ENCODE results near the gene CYP17A1. TPM values are rescaled to one million over a fixed set of nuclear protein-coding genes. Genes with fewer than 3 reads are reported as not detected.

Gene CYP17A1
- total RNA-seq: not detected

GRCh38 chr10:102837230-102837721, at the start of gene CYP17A1:
Gene CYP17A1 (minus strand): TSS chr10:102837413. CDS start chr10:102837361, 52 bp downstream.
- POLR2A ChIA-PET: no interaction called here
- H3K4me3 Mint-ChIP-seq: no peak within 1 kb of the TSS
- H3K27me3 Mint-ChIP-seq: peaks cover 3% of the 10 kb centered on the region
- intact Hi-C loops (cut with micrococcal nuclease): no loop called here
- no peak for DNase-seq
- CTCF ChIA-PET: interaction anchor here (1.1 to 9.1 kb wide), 5 partner anchors 65 to 497 kb away, joined by 5 to 59 read pairs (median 13); no protein-coding TSS in a partner anchor
- no peaks in the 10 kb centered on the region for H3K36me3 Mint-ChIP-seq
- H3K9me3 Mint-ChIP-seq: peaks cover 12% of the 10 kb centered on the region
- H3K4me1 Mint-ChIP-seq (ENCODE audit: low read depth): peaks cover 3% of the 10 kb centered on the region
- no peak within 1 kb of the TSS for H3K27ac Mint-ChIP-seq

DNA sequence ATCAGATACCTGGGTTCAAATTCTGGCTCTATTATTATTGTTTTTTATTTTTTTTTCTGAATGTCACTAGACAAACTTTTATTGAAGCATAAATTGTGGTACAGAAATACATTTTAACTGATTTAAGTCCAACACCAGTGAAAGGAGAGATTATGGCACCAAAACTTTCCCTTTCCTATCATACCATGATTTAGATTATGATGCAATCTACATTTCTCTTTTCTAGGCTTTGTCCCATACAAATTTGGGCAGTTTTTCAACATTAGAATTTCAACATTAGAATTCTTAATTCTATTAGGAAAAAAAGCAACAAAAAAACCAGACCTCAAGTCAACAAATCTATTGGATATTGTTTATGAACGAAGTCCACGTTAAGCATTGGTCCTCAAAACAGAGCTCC, 43.0 kb upstream of the CYP17A1 start:
- no peaks in the 10 kb centered on the region for H3K4me1 Mint-ChIP-seq (ENCODE audit: low read depth)
- CTCF ChIA-PET: no interaction called here
- H3K4me3 Mint-ChIP-seq: no peak overlapping the region
- POLR2A ChIA-PET: no interaction called here
- DNase-seq: no peak
- no peaks in the 10 kb centered on the region for H3K27me3 Mint-ChIP-seq
- H3K36me3 Mint-ChIP-seq: no peaks in the 10 kb centered on the region
- H3K9me3 Mint-ChIP-seq: no peaks in the 10 kb centered on the region
- intact Hi-C loops (cut with micrococcal nuclease): no loop called here
- H3K27ac Mint-ChIP-seq: no peak overlapping the region

DNA sequence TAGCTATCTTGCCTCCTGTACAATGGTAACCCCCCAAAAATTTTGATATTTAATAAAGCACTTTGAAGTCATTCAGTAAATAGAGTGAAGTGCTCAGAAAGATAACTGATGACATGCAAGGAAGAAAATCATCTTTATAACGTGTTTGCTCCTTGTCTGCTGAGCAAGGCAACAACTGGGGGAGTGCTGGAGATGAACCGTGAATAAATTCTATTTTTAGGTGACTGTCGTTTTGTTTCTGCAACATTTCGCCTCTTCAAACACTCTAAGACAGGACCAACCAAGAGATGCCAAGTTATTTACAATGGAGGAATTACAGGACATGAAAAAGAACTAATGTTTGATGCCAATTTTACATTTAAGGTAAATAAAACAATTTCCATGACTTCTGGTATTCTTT, 41.4 kb upstream of the CYP17A1 start:
- Mint-ChIP-seq H3K36me3 (no peaks in the 10 kb centered on the region), H3K9me3 (no peaks in the 10 kb centered on the region), H3K4me3 (no peak overlapping the region), H3K27me3 (no peaks in the 10 kb centered on the region), H3K27ac (no peak overlapping the region), H3K4me1 (ENCODE audit: low read depth) (no peaks in the 10 kb centered on the region)
- CTCF ChIA-PET: interaction anchor here (0.6 kb wide), 1 partner anchor 24 kb away, joined by 3 read pairs; no protein-coding TSS in a partner anchor
- intact Hi-C loops (cut with micrococcal nuclease): no loop called here
- POLR2A ChIA-PET: no interaction called here
- no peak for DNase-seq

DNA sequence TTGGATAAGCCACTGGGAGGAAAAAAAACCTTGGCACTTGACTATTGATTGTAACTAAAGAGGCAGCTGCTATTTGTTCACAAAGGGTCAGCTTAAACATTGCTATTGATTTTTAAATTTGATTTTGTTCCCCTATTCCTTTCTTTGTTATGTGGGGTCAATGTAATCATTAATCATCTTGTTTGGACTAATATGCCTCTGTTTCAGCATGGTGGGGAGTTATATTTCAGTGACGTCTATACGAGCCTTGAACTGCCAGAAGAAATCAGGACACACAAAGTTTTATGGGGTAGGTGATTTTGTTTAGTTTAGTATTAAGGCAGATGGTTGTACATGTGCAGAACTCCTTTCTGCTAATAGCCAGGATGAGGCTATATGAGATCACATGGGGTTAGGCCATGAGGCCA, 39.5 kb upstream of the CYP17A1 start:
- Mint-ChIP-seq H3K9me3 (no peaks in the 10 kb centered on the region), H3K4me1 (ENCODE audit: low read depth) (no peaks in the 10 kb centered on the region), H3K36me3 (no peaks in the 10 kb centered on the region), H3K4me3 (no peak overlapping the region), H3K27me3 (no peaks in the 10 kb centered on the region), H3K27ac (no peak overlapping the region)
- POLR2A ChIA-PET: no interaction called here
- intact Hi-C loops (cut with micrococcal nuclease): no loop called here
- no peak for DNase-seq
- CTCF ChIA-PET: interaction anchor here (0.6 to 1.2 kb wide), 2 partner anchors 13 to 84 kb away, joined by 3 read pairs; no protein-coding TSS in a partner anchor

GRCh38 chr10:102872163-102872562, 35.0 kb upstream of the CYP17A1 start:
- H3K27ac Mint-ChIP-seq: no peak overlapping the region
- no peak overlapping the region for H3K4me3 Mint-ChIP-seq
- no peak for DNase-seq
- ChIA-PET POLR2A (no interaction called here), CTCF (no interaction called here)
- peaks cover 5% of the 10 kb centered on the region for H3K4me1 Mint-ChIP-seq (ENCODE audit: low read depth)
- H3K9me3 Mint-ChIP-seq: no peaks in the 10 kb centered on the region
- no peaks in the 10 kb centered on the region for H3K36me3 Mint-ChIP-seq
- H3K27me3 Mint-ChIP-seq: peaks cover 17% of the 10 kb centered on the region
- intact Hi-C loops (cut with micrococcal nuclease): no loop called here

DNA sequence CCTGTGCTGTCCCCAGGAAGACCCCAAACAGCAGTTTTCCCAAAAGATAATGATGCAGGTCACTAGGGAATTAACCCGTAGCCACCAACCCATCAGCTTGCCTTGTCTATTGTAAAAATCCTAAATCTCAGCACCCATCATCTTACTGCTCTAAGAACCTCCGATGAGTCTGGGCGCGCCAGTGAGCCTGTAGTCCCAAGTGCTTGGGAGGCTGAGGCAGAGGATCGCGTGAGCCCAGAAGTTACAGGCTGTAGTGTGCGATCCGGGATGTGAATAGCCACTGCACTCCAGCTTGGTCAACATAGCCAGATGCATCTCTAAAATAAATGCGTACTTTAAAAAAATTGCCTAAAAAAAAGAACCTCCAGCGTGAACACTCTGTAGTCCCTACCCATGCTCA, 33.0 kb upstream of the CYP17A1 start:
- DNase-seq: no peak
- CTCF ChIA-PET: no interaction called here
- Mint-ChIP-seq H3K27ac (no peak overlapping the region), H3K9me3 (no peaks in the 10 kb centered on the region), H3K36me3 (no peaks in the 10 kb centered on the region), H3K27me3 (peaks cover 17% of the 10 kb centered on the region), H3K4me1 (ENCODE audit: low read depth) (peaks cover 5% of the 10 kb centered on the region), H3K4me3 (peak overlapping the region; percentile 49)
- intact Hi-C loops (cut with micrococcal nuclease): no loop called here
- POLR2A ChIA-PET: no interaction called here

- H3K27ac Mint-ChIP-seq: no peak within 1 kb of the TSS
- no peaks in the 10 kb centered on the region for H3K9me3 Mint-ChIP-seq
- ChIA-PET POLR2A (no interaction called here), CTCF (no interaction called here)
- no peaks in the 10 kb centered on the region for H3K36me3 Mint-ChIP-seq
- peak; percentile 26 for DNase-seq
- peaks cover 17% of the 10 kb centered on the region for H3K27me3 Mint-ChIP-seq
- intact Hi-C loops (cut with micrococcal nuclease): no loop called here
- peaks cover 5% of the 10 kb centered on the region for H3K4me1 Mint-ChIP-seq (ENCODE audit: low read depth)
- peak within 1 kb of the TSS; percentile 60 for H3K4me3 Mint-ChIP-seq
These were observed 32.3 kb upstream of the CYP17A1 start, which contains the start of gene AS3MT for GRCh38 chr10:102869258-102870198. Gene AS3MT (plus strand): TSS chr10:102869470. CDS start chr10:102869593, 123 bp downstream.

GRCh38 chr10:102868911-102869257, 31.7 kb upstream of the CYP17A1 start:
- no peaks in the 10 kb centered on the region for H3K9me3 Mint-ChIP-seq
- CTCF ChIA-PET: no interaction called here
- peak overlapping the region; percentile 60 for H3K4me3 Mint-ChIP-seq

DNA sequence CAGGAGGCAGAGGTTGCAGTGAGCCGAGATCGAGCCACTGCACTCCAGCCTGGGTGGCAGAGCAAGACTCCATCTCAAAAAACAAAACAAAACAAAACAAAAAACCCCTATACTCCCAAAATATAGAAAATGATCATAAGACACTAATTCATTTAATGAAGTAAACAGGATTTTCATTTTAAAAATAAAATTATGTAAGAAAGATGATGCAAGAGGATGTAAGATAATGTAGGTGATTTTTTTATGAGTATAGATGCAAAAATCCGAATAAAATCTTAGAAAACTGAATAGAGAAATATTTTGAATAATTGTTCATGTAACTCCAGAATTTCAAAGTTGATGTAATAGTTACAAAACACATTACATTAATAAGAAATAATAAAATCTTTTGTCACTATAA, 28.4 kb upstream of the CYP17A1 start:
- Mint-ChIP-seq H3K27ac (no peak overlapping the region), H3K4me3 (no peak overlapping the region), H3K36me3 (peaks cover 9% of the 10 kb centered on the region), H3K4me1 (ENCODE audit: low read depth) (peaks cover 5% of the 10 kb centered on the region), H3K9me3 (no peaks in the 10 kb centered on the region), H3K27me3 (peaks cover 15% of the 10 kb centered on the region)
- ChIA-PET CTCF (no interaction called here), POLR2A (no interaction called here)
- intact Hi-C loops (cut with micrococcal nuclease): no loop called here
- no peak for DNase-seq

More at GRCh38 chr10:102868911-102869257, 31.7 kb upstream of the CYP17A1 start:
- POLR2A ChIA-PET: no interaction called here
- Mint-ChIP-seq H3K4me1 (ENCODE audit: low read depth) (peaks cover 5% of the 10 kb centered on the region), H3K36me3 (peaks cover 1% of the 10 kb centered on the region), H3K27me3 (peaks cover 17% of the 10 kb centered on the region), H3K27ac (no peak overlapping the region)
- intact Hi-C loops (cut with micrococcal nuclease): no loop called here
- DNase-seq: no peak

DNA sequence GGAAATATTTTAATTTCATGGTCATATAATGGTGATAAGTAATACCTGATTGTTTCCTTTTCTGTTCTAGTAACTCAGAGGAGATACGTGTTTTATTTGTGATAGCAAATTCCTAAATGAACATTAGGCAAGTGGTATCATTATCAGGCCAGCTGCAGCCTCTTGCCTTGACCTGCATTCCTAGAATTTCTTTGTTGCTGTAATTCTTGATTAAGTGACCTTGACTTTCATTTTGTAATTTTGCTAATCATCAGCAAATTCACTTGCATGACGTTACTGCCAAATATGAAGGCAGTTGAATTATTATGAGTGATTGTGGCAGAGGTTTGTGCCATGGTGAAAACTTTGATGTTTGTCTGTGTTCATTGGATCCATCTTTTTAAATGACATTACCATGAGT, 26.4 kb upstream of the CYP17A1 start:
- intact Hi-C loops (cut with micrococcal nuclease): no loop called here
- DNase-seq: no peak
- H3K4me1 Mint-ChIP-seq (ENCODE audit: low read depth): no peaks in the 10 kb centered on the region
- CTCF ChIA-PET: interaction anchor here (1.0 to 1.4 kb wide), 3 partner anchors 11 to 110 kb away, joined by 3 read pairs; no protein-coding TSS in a partner anchor
- H3K27me3 Mint-ChIP-seq: peaks cover under 1% of the 10 kb centered on the region
- H3K9me3 Mint-ChIP-seq: no peaks in the 10 kb centered on the region
- no peak overlapping the region for H3K4me3 Mint-ChIP-seq
- no peak overlapping the region for H3K27ac Mint-ChIP-seq
- peaks cover 13% of the 10 kb centered on the region for H3K36me3 Mint-ChIP-seq
- POLR2A ChIA-PET: no interaction called here

DNA sequence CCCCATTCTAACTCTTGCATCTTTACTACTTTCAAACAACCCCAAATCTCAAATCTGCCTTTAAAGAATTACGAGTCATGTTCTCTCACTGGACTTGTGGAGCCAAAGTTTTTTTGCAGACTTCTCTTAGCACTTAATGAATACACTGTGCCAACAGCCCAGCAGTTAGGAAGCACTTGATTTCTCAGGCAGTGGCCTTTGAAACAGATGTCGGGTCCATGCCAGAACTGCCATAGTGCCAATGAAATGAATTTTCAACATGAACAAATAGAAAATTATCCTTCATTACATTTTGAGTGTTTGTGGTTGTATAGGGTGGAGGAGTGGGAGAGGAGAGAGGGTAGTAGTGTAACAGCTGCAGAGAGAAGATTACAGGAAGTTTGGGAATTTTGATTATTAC, 22.7 kb upstream of the CYP17A1 start:
- Mint-ChIP-seq H3K4me3 (no peak overlapping the region), H3K9me3 (no peaks in the 10 kb centered on the region), H3K4me1 (ENCODE audit: low read depth) (peaks cover 9% of the 10 kb centered on the region), H3K36me3 (peaks cover 13% of the 10 kb centered on the region), H3K27me3 (no peaks in the 10 kb centered on the region), H3K27ac (no peak overlapping the region)
- POLR2A ChIA-PET: no interaction called here
- CTCF ChIA-PET: no interaction called here
- DNase-seq: no peak
- intact Hi-C loops (cut with micrococcal nuclease): no loop called here

GRCh38 chr10:102856758-102857424, 19.7 kb upstream of the CYP17A1 start:
- intact Hi-C loops (cut with micrococcal nuclease): no loop called here
- H3K36me3 Mint-ChIP-seq: peaks cover 4% of the 10 kb centered on the region
- ChIA-PET POLR2A (no interaction called here), CTCF (interaction anchor here (1.6 kb wide), 1 partner anchor 60 kb away, joined by 4 read pairs; no protein-coding TSS in a partner anchor)
- H3K27me3 Mint-ChIP-seq: no peaks in the 10 kb centered on the region
- no peaks in the 10 kb centered on the region for H3K9me3 Mint-ChIP-seq
- H3K4me1 Mint-ChIP-seq (ENCODE audit: low read depth): peaks cover 14% of the 10 kb centered on the region
- no peak overlapping the region for H3K4me3 Mint-ChIP-seq
- H3K27ac Mint-ChIP-seq: no peak overlapping the region
- no peak for DNase-seq

Measured in activated CD4-positive, alpha-beta memory T cell treated with anti-CD3 and anti-CD28 coated beads for 36 hours (primary cell).